Measurements from ENCODE around the gene ADGRG3. TPM values are rescaled to one million over a fixed set of nuclear protein-coding genes. Genes with fewer than 3 reads are reported as not detected.
A peak's percentile ranks its signal among the peaks of the same experiment; 100 is the strongest.

ADGRG3 gene
- total and polyA plus RNA-seq, 2 of the 8 experiments (the other 6 are each of a cell fraction or from before 2014, with no cell fraction given), result 0.28 to 0.98 TPM

DNA sequence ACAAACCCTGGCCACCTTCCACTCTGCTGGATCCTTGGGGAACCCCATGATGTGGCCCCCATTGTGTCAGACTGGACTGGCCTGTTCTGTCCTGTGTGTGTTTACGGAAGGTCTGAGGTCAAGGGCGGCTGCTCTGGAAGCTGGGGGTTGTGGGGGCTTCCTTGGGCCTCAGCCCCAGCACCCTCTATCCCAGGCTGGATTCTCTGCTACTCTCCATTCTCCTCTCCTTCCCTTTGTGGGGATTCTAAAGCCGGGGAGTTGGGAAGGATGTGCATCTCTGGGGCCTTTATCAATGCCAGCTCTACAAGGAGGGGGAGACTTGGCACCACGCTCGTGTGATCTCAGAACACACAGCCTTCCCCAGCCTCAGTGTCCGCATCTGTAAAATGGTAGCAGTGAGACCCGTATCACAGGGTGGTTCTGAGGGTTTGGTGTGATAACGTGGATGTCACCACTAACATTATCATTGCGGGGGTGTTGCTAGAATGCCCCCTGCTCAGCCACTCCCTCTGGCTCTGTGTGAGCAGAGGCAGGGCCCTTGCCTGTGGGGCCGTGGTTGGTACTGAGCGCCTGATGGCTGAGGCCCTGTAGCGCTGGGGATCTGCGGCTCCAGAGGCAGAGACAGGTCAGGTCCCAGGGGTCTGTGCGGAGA lies 21.6 kb upstream of the ADGRG3 start:
- POLR2A ChIA-PET (ENCODE audit: partially characterized antibody), result interaction anchor here (1.0 to 1.9 kb wide), 2 partner anchors 17 to 19 kb away, joined by 3 to 6 read pairs; partner anchors contain the start of gene ADGRG1
- no peak overlapping the region for H3K56ac ChIP-seq (replicated peaks; ENCODE audit: insufficient read length, low read depth, low read length)
- H3K27ac ChIP-seq (ENCODE audit: low read depth, low read length), result no peak overlapping the region
- no peaks in the 10 kb centered on the region; a peak in 1 of 8 replicates for H3K36me3 ChIP-seq (ENCODE audit: control insufficient read depth in 2 of 4, insufficient read depth in 4 of 4, low read length in 3 of 4)
- H3K9me3 ChIP-seq (ENCODE audit: insufficient read depth in 2 of 2, low read depth in 1 of 2, low read length in 1 of 2), result no peaks in the 10 kb centered on the region; a peak in 2 of 4 replicates
- no peak overlapping the region for H2AK5ac ChIP-seq (ENCODE audit: low read depth, low read length)
- H3K18ac ChIP-seq (ENCODE audit: extremely low read depth, low read length), result no peak overlapping the region; the same call in 1 of the 2 replicates
- no peak overlapping the region for H3K4me2 ChIP-seq (ENCODE audit: insufficient read depth in 1 of 2, low read depth in 2 of 2, low read length in 2 of 2)
- 0 out of 7 replicates have a peak, but pooled peaks cover 0 to 3% (median 0%) of the 10 kb centered on the region in 4 experiments for H3K27me3 ChIP-seq (replicated peaks in 1 of 4; ENCODE audit: control insufficient read depth in 3 of 4, extremely low read depth in 1 of 4, insufficient read depth in 3 of 4, low read length in 3 of 4)
- H2BK12ac ChIP-seq (ENCODE audit: low read depth, low read length), result no peak overlapping the region
- TF ChIP-seq, protein P1, sequence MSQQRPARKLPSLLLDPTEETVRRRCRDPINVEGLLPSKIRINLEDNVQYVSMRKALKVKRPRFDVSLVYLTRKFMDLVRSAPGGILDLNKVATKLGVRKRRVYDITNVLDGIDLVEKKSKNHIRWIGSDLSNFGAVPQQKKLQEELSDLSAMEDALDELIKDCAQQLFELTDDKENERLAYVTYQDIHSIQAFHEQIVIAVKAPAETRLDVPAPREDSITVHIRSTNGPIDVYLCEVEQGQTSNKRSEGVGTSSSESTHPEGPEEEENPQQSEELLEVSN (IDR thresholded peaks at IDR 0.05), result no peak
- no peak for TF ChIP-seq TAF1 (IDR thresholded peaks at IDR 0.05; ENCODE audit: low read depth, low read length)
- no peak for TF ChIP-seq CEBPB (IDR thresholded peaks at IDR 0.05; ENCODE audit: low read depth, low read length)
- TF ChIP-seq JUND (IDR thresholded peaks at IDR 0.05; ENCODE audit: low read length), result no peak
- no peak for TF ChIP-seq YY1 (IDR thresholded peaks at IDR 0.05; ENCODE audit: low read depth, low read length)
- FAIRE-seq (no peak), DNase-seq (ENCODE audit: low read depth in 1 of 2, low spot score in 2 of 2) (no peak)
- H4K20me1 ChIP-seq (replicated peaks in 1 of 2; ENCODE audit: control insufficient read depth in 1 of 2, insufficient read depth in 2 of 2, low read length in 2 of 2), result peaks cover 0 to 9% of the 10 kb centered on the region in 2 experiments
- peak overlapping the region; percentile 15; the same call in 1 of the 2 replicates for H4K8ac ChIP-seq (ENCODE audit: extremely low read depth, insufficient read depth, low read length)
- no peak overlapping the region for H3K23ac ChIP-seq (ENCODE audit: insufficient read length)
- H3K4ac ChIP-seq (replicated peaks; ENCODE audit: insufficient read length, low read depth, low read length), result no peak overlapping the region
- H3K14ac ChIP-seq (ENCODE audit: insufficient read length), result no peak overlapping the region
- H3K79me1 ChIP-seq (ENCODE audit: low read depth, low read length), result no peaks in the 10 kb centered on the region; the same call in 1 of the 2 replicates
- H2BK120ac ChIP-seq (replicated peaks; ENCODE audit: low read depth, low read length), result no peak overlapping the region
- 83% methylated on average over 14 of the region's 14 CpGs; no CpG with 5 or more reads in 1 of the 2 experiments for WGBS, 2 experiments (ENCODE audit: extremely low coverage in 1 of 2, insufficient coverage in 1 of 2, insufficient read length in 1 of 2, insufficient replicate concordance in 2 of 2, low coverage in 1 of 2, low lambda C conversion rate in 2 of 2, missing lambda C conversion rate in 1 of 2)
- H2BK5ac ChIP-seq (ENCODE audit: low read depth, low read length), result no peak overlapping the region
- H3K9ac ChIP-seq (replicated peaks in 1 of 4; ENCODE audit: extremely low read depth in 1 of 4, low read depth in 3 of 4, low read length in 3 of 4), result no peak overlapping the region
- H3K4me3 ChIP-seq (ENCODE audit: extremely low read depth in 1 of 4, insufficient read depth in 2 of 4, low read depth in 3 of 4, low read length in 4 of 4), result no peak overlapping the region
- H3K23me2 ChIP-seq (ENCODE audit: low read depth, low read length), result no peaks in the 10 kb centered on the region; the same call in 1 of the 2 replicates
- no peak overlapping the region for H4K5ac ChIP-seq (ENCODE audit: insufficient read length, low read depth, low read length)
- H2BK15ac ChIP-seq (ENCODE audit: low read length), result no peak overlapping the region
- H3K79me2 ChIP-seq (ENCODE audit: control insufficient read depth in 1 of 2, insufficient read depth in 2 of 2, low read length in 2 of 2), result no peaks in the 10 kb centered on the region
- no peaks in the 10 kb centered on the region; a peak in 3 of 7 replicates for H3K4me1 ChIP-seq (replicated peaks in 1 of 4; ENCODE audit: control insufficient read depth in 3 of 4, insufficient read depth in 4 of 4, low read length in 3 of 4)
- no peak overlapping the region for H4K91ac ChIP-seq (replicated peaks; ENCODE audit: insufficient read length, low read length)
- no peak overlapping the region for H2AFZ ChIP-seq (ENCODE audit: low read length)
- CTCF ChIA-PET (ENCODE audit: partially characterized antibody), result interaction anchor here (0.7 to 6.6 kb wide), 21 partner anchors 9 to 496 kb away, joined by 3 to 122 read pairs (median 26); partner anchors contain the start of genes ADGRG1 and ADGRG3
- H2BK20ac ChIP-seq (ENCODE audit: low read length), result no peak overlapping the region
